NCI-H526 (cell line): Measurements from ENCODE around the gene GP9.
"Not testable (repeated sequence)": the region's sequence is repeated elsewhere in the genome, so short reads cannot be mapped to it uniquely, and the experiment has no call there.

ENCODE experiments used
- DNase-seq, 2 experiments: peaks; one replicate each; lab custom pipeline; 2025; lab: John Stamatoyannopoulos, UW

Gene GP9

DNA sequence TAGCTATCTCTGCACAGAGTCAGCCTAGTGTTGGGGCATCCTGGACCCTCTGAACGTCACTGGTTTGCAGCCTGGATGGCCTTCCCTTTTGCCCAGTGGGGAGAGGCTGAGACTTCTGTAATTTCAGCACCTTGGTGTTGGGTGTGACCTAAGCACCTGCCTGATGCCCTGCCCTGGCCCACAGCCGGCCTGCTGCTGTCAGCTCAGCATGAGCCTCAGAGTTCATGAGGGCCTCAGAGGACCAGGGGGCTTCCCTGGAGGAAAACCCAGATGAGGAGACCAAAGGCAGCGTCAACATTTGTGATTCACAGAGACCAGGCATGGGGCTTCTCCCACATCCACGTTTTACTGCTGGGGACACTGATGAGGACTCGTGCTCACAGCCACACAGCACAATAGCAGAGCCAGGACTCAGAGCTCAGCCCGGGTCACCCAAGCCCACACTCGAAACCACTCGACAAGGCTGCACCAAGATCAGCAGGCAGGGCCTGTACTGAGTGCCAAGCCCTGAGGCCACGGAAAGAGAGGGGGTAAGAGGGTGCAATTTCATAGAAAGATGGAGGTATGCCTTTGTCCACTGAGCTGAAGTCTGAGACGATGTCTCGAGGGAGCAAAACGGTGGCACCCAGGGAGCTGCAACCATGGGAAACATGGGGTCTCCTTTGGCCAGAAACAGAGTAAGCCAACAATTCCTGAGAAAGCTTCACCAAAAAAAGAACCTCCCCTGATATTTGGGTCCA is 9.9 kb upstream of the GP9 start:
- DNase-seq: no peak

DNA sequence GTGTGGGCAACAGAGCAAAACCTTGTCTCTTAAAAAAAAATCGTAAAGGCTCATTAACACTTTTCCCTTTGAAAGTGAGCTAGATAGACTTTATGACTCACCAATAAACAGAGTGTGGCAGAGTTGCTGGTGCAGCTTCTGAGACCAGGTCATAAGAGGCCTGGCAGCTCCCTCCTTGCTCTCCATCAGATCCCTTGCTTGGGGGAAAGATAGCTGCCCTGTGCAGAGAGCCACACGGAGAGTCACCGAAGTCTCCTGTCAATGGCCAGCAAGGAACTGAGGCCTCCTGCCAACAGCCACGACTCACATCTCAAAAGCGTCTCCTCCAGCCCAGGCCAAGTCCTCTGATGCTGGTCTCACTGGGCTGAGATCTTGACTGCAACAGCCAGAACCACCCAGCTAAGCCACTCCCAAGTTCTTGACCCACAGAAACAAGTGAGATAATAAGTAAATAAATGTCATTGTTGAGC is 8.7 kb upstream of the GP9 start:
- DNase-seq: no peak

DNA sequence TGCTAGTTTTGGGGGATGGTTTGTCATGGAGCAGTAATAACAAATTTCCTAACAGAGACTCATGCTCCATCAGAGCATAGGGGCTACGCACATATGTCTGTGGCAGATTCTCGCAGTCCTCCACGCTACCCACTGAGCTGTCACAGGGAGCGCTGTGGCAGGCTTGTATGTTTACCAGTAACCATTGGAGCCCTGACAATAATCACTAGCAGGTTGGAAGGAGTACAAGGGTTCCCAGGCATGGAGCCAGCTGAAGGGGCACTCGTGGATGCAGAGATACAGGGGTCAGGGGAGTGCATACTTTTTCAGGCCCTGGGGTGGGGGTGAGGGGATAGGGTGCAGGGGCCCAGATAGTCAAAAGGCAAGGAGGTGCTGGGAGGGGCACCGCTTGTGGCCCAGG is 7.9 kb upstream of the GP9 start:
- DNase-seq: no peak

DNA sequence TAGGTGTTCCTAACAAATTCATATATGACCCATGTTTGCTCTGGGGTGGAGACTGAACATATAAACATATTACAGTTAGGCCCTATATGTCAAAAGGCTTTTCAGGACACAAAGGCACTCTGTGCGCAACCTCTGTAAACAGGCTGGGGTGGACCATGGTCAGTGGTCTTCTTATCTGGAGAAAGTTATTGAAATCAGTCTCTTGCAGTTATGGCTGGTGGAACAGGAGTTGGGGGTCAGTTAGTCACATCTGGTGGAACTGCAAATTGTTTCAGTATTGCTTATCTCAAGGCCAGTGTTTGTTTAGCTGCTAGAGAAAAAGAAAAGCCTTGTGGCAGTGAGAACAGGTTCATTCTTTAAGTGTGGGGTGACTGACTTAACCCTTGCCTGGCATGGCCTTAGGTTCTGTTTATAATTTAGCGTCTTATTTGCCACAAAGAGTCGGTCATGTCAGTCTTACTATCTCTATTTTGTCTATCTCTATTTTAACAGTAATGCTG is 5.9 kb upstream of the GP9 start:
- DNase-seq: no peak

DNA sequence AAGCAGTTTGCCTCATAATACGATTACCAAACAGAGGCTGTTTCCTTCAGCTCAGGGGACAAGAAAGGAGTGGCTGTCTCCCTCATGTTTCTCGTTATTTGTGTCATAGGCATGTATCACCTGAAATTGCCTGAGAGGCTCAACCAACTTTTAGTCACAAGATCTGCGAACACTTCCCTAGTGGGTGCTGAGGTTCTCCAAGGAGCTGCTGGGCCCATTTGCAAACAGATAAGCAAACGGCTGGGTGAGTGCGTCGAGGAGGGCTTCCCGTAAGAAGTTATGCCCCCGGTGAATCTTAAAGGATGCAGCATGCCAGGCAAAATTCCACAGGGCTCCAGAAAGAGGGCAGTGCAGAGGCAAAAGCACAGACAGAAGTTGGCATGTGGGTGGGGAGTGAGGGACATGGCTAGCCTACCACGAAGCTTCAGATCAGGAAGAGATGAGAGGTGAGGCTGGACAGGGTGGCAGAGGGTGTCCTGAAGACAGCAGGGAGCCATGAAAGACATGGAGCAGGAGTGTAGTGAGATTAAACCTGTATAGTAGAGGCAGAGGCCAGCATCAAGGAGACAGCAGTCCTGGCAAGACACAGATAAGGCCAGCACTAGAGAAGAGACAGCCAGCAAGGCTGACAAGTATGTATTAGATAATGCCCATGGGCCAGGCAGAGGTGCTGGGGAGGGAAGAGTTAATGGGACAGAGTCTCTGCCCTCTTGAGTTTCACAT is 4.0 kb upstream of the GP9 start:
- no peak for DNase-seq

DNA sequence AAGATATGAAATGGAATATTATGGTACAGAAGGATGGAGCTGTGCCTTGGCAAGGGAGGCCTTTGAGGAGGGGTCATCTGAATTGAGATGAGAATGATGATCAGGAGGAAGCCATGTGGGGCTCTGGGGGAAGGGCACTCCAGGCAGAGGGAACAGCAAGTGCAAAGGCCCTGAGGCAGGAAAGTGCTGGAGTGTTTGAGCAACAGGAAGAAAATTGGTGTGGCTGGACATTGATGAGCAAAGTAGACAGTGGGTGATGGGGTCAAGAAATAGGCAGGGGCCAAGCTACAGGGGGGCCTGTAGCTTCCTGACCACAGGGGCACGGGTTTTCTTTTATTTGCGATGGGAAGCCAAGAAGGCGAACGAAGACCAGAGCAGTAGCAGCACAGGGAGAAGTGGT is 3.3 kb upstream of the GP9 start:
- no peak for DNase-seq

DNA sequence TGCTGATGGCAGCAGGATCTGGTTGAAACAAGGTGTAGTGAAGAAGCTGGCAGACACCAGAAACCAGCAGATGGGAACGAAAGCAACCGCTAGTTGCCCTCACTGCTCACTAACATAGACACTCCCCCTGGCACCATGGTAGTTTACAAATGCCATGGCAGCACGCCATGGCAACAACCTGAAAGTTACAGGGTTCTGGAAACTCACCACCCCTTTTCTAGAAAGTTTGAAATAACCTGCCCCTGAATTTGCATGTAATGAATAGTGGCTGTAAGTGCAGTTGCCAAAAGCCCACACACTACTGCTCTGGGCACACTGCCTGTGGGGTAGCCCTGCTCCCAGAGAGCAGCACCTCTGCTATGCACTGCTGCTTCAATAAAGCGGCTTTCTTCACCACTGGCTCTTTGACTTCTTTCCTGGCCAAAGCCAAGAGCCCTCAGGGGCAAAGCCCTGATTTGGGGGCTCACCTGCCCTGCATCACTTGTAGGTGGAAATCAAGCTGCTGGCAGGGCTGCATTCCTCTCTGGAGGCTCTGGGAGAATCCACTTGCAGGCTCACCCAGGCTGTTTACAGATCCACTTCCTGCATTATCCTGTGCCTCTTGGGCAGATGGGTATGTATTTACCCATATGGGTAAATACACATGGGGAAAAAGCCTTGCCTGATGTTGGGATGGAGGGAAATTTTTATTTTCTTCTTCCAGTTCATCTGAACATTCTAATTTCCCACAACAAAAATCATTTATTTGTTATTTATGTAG is 2.0 kb upstream of the GP9 start:
- DNase-seq: no peak

DNA sequence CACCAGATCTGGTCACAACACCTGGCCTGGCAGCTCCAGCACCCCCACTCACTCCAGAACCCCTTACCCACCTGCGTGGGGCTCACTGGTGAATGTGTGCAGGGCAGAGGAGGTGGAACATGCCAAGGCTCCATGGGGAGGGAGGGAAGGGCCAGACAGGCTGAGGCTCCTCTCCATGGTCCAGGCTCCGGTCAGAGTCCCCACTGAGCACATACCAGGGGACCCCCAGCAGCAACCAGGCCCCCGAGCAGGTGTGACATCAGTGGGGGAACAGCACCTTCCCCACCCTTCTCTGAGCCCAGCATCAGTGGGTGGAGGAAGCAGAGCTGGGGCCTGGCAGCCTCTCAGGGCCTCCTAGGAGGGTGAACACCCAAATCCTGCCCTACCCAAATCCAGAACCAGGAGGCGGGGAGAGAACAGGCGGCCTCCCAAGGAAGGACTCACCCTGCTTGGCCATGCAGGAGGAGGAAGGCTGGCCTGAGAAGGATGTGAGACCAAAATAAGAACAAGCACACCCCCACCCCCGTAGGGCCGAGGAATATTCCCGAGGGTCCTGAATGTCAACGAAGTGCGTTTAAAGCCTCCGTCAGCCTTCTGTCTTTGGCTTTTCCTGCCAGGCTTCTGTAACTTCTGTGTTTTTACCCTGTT is 1.1 kb upstream of the GP9 start:
- no peak for DNase-seq

DNA sequence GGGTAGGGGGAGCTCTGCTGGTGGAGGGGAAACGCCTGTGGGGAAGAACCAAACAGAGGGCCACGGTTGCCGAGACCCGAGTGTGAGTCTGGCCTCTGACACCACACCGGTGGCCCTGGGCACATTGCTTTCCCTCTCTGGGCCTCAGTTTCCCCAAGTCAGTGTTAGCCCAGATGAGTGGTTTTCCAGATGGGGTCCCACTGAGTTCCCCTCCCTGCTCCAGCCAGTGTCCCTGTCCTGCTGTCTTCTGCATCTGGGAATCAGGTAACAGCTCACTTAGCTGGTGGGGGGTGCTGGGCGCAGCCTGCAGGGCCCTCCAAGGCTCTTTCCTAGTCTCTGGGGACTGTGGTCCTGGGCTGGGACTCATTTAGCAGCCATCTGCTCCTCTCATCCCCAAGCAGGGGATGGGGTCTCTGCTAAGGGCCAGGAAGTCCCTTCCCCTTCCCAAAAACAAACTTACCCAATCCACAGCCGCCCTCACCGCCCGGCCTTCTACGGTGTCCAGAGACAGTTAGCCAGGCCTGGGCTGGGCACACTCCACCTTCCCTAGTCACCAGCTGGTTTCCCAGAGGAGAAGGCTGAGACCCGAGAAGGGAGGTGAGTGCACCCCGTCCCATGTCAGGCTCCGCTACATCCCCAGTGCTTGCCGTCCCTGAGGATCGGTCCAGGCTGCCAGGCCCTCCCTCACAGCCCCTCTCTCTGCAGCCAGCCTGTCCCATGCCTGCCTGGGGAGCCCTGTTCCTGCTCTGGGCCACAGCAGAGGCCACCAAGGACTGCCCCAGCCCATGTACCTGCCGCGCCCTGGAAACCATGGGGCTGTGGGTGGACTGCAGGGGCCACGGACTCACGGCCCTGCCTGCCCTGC is 676 bp downstream of the GP9 start:
- DNase-seq: no peak

DNA sequence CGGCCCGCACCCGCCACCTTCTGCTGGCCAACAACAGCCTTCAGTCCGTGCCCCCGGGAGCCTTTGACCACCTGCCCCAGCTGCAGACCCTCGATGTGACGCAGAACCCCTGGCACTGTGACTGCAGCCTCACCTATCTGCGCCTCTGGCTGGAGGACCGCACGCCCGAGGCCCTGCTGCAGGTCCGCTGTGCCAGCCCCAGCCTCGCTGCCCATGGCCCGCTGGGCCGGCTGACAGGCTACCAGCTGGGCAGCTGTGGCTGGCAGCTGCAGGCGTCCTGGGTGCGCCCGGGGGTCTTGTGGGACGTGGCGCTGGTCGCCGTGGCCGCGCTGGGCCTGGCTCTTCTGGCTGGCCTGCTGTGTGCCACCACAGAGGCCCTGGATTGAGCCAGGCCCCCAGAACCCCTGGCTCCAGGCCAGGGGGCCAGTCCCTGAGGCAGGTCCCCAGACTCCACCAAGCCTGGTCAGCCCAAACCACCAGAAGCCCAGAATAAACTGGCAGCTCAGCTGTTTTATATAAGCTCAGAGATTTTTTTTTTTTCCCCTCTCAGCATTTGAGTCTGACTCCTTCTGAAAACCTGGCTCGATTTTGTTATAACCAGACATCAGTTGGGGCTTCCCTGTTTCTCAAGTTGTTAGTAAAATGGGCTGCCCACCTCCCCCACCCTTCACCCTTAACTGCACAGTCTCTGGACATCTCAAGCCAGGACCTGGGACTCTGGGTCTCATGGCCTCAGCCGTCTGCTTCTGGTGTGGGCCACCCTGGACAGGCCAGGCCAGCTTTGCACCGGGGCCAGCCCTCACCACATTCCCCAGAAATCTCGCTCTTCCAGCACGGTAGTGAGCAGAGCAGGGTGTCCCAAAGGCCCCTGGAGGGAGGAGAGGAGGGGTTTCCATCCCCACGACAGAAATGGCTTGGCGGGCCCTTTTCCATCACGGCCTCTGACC is 1.6 kb downstream of the GP9 start:
- no peak for DNase-seq

DNA sequence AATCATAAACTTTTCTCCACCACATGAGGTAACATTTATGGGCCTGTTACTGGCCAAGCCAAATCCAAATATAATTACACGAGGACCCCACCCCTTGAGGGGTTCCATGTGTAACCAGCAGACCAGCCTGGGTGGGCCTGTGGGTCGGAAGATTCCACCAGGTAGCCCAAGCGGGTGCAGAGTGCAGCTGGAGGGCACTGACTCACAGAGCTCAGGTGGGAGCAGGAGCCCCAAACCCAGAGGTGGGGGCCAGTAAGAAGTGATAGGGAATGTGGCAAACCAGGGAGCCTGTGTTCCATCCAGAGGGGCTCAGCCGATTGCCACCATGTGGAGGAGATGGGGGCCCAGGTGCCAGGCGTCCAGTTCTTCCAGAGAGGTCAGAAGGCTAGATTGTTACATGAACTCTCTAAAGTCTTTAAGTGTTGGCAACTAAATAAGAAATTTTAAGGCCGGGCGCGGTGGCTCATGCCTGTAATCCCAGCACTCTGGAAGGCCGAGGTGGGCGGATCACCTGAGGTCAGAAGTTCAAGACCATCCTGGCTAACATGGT is 2.6 kb downstream of the GP9 start:
- no peak for DNase-seq

DNA sequence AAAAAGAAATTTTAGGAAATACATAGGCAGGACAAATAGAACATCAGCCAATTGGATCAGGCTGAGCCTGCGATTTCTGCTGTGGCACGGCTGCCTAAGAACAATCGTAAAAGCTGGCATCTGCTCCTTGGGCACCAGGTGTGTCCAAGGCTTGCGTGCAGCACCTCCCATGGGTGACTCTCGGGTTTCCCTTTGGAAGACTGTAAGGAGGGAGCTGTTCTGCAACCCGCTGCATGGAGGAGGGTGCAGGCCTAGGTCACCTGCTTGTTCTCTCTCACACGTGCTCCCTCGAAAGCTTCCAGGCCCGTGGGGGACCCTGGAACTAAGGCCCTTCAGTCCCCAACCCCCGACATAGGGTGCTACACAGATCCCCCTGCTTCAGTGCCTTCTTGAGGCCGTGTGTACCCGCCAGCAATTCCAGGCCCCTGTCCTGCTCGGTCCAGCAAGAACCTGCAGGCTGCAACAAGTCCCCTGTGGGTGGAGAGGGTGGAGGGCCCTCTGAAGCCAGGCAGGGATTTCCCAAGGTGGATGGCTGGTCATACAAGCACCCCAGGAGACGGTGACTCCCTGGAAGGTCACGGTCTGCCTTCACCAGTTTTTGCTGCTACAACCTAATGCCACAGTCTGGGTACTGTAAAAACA is 3.4 kb downstream of the GP9 start:
- no peak for DNase-seq

DNA sequence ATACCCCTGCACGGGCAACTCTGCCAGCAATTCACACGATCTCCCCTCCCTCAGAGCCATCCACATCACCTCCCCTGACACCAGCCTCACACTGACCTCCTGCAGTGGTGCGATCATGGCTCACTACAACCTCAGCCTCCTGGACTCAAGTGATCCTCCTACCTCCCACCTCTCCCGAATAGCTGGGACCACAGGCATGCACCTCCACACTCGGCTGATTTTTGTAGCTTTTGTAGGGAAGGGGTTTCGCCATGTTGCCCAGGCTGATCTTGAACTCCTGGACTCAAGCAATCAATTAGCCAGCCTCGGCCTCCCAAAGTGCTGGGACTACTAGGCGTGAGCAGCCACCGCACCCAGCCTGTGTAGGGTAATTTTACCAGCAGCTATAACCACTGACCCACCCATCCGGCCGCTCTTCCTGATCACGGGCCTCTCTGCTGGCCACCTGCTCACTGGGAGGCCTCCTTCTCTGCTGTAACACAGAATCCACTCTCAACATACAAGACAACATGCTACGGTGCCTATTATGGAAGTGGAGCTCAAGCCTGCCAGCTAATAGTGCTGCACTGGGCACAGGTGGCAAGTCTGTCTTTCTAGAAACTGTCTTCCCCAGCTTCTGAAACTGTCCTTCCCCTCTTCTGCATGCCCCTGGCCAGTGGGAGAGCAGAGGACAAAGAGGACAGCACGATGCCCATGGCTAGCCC is 4.6 kb downstream of the GP9 start:
- no peak for DNase-seq

DNA sequence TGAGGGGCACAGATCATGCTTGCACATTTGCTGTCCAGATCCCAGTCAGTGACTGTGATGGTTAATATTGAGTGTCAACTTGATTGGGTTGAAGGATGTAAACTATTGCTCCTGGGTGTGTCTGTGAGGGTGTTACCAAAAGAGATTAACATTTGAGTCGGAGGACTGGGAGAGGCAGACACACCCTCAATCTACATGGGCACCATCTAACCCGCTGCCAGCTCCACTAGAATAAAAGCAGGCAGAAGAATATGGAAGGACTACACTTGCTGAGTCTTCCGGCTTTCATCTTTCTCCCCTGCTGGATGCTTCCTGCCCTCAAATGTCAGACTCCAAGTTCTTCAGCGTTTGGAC is 5.1 kb downstream of the GP9 start:
- no peak for DNase-seq

DNA sequence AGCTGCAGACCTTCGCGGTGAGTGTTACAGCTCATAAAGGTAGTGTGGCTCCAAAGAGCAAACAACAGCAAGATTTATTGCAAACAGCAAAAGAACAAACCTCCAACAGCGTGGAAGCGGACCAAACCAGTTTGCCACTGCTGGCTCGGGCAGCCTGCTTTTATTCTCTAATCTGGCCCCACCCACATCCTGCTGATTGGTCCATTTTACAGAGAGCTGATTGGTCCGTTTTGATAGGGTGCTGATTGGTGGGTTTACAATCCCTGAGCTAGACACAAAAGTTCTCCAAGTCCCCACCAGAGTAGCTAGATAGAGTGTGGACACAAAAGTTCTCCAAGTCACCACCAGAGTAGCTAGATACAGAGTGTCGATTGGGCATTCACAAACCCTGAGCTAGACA is 7.1 kb downstream of the GP9 start:
- not testable (repeated sequence) for DNase-seq

DNA sequence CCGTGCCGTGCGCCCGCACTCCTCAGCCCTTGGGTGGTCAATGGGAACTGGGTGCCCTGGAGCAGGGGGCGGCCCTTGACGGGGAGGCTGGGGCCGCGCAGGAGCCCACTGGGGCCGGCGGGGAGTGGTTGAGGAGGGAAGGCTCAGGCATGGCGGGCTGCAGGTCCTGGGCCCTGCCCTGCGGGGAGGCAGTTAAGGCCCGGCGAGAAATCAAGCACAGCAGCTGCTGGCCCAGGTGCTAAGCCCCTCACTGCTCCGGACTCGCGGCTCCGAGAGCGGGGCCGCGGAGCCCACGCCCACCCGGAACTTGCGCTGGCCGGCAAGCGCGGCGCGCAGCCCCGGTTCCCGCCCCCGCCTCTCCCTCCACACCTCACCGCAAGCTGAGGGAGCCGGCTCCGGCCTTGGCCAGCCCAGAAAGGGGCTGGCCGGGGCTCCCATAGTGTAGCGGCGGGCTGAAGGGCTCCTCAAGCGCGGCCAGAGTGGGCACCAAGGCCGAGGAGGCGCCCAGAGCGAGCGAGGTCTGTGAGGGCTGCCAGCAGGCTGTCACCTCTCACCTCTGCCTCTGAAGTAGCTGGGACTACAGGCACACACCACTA is 7.8 kb downstream of the GP9 start:
- no peak for DNase-seq

DNA sequence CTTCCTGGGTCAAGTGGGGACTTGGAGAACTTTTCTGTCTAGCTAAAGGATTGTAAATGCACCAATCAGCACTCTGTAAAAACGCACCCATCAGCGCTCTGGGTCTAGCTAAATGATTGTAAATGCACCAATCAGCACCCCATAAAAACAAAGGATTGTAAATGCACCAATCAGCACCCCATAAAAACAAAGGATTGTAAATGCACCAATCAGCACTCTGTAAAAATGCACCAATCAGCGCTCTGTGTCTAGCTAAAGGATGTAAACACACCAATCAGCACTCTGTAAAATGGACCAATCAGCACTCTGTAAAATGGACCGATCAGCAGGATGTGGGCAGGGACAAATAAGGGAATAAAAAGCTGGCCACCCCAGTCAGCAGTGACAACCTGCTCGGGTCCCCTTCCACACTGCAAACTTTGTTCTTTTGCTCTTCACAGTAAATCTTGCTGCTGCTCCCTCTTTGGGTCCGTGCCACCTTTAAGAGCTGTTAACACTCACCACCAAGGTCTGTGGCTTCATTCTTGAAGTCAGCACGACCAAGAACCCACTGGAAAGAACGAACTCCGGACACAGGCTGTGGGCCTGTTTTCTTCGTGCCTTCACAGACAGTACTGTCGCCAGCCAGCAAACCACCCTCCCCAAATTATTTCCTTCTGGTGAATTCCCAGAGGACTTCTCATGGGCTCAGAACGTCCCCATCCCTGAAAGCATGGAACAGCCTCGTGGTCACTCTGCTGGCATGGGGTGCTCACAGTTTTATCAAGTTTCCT is 8.9 kb downstream of the GP9 start:
- not testable (repeated sequence) for DNase-seq
